HFF-Myc (cell line): ENCODE results near the gene PRKN.

Experiments used
- DNase-seq: peaks from one replicate; pipeline ENCODE4 v3.0.0-alpha.2; 2011; ENCODE audit warnings: low read depth; ENCODE audit errors: extremely low read depth
- H3K4me3 ChIP-seq: replicated peaks from 2 replicates; pipeline ENCODE4 v1.5.1; 2011; ENCODE audit warnings: low read depth, mild to moderate bottlenecking, control low read depth, low read length
- CTCF ChIP-seq: IDR thresholded peaks from 2 replicates; pipeline ENCODE4 v1.5.1; 2012; ENCODE audit warnings: mild to moderate bottlenecking, low read depth, low read length, control low read depth; ENCODE audit errors: missing control alignments

The PRKN gene

DNA sequence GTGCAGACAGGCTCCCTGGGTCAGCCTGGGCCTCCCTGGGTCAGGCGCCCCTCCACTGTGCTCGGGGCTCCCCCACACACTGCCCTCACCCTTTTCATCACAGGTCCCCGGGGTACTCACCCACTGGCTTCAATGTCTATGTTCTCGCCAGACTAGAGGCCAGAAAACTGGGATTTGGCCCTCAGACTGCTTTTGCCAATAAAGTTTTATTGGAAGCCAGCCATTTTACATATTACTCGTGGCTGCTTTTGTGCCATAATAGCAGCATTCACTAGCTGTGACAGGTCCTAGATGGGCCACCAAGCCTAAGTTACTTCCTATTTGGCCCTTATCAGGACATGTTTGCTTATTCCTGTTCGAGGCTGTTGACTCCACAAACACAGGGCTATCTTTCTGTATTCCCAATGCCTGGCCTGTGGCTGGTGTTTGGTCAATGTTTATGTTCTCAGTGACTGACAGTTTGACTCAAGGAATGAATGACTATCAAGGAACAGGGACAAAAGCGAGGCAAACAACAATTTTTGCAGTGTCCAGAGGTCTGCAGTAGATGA is 928.6 kb downstream of the PRKN start:
- no peak overlapping the region for H3K4me3 ChIP-seq
- TF ChIP-seq CTCF = no peak
- no peak for DNase-seq

- DNase-seq = no peak
- TF ChIP-seq CTCF = no peak
- H3K4me3 ChIP-seq = no peak overlapping the region
Measured at GRCh38 chr6:161796681-161797080, 930.9 kb downstream of the PRKN start.

DNA sequence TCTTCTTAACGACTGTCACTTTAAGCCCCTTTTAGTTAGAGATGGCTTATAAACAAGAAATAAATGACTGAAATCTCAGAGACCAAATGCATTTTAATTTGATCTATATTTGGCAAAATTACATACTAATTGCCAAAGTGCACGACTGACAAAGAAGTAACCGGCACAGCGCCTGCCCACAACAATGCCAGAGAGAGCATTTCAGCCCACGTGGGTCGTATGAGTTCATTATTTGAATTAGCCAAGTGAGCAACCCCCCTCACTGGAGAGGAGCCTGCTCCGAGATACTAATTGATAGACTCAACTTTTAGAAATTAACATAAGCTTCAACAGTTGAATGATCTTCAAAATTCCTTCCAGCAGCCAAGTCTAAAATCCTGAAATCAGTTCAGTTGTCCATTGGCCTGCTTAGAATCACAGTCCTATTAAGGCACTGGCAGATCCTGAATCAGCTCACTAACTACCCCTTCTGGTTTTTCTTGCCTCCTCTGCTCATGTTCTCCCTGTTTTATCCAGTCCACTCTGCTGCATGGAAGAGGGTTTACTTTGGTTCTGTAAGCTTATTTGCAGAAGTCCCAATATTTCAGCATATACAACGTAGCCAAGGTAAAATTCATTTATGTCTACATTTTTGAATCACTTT is 934.6 kb downstream of the PRKN start:
- no peak for DNase-seq
- no peak overlapping the region for H3K4me3 ChIP-seq
- no peak for TF ChIP-seq CTCF

DNA sequence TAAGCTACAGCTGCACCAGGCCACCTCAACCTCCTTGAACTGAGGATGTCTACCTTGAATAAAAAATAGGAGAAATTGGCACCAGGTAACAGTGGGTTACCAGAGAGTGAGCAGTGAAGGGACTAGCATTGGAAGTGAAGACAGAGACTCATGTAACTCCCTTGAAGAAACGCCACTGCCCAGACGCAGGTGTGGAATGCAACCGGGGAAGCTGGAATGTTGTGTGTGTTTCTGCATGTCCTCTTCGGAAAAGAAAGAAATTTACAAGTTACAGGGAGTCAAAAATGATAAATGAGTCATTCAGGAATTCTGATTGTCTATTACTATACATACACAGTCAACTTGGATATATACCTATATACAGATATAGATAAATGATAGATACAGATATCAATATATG is 939.0 kb downstream of the PRKN start:
- DNase-seq = no peak
- no peak for TF ChIP-seq CTCF
- no peak overlapping the region for H3K4me3 ChIP-seq

- no peak overlapping the region for H3K4me3 ChIP-seq
- no peak for DNase-seq
- no peak for TF ChIP-seq CTCF
Measured at GRCh38 chr6:161772176-161772575, 955.4 kb downstream of the PRKN start.

DNA sequence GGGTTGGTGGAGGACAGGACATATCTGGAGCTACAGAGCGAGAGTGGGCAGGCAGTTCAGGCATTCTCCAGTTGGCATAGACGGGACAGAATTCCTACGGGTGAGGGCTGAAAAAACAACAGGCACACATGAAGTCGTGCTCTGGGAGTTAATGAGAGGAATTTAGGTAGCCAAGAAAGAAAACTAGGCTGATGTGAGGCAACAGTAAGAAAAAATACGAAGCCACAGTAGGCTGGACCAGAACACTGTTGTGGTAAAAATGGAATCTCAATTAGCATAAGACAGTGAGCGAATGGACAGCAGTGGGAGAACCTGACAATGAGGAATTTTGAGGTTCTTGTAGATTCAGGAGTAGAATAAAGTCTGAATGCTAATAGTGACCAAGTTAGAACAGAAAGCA is 965.6 kb downstream of the PRKN start:
- no peak for DNase-seq
- no peak overlapping the region for H3K4me3 ChIP-seq
- no peak for TF ChIP-seq CTCF

DNA sequence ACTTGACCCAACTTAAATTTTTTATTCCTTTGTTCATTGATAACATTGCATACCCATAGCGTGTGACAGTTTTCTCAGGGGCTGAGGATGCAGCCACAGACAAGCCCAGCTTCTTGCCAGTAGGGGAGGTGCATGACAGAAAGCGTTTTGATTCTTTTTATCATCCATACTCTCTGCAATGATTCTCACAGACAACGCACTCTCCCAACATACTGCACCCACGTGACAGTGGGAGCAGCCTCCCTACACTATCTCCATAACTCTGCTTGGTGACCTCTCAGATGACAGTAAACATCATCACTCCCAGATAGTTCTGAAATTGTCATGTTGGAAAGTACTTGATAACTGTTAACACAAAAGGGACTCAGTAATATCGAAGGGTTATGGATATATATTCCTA is 972.5 kb downstream of the PRKN start:
- no peak for DNase-seq
- TF ChIP-seq CTCF = no peak

More for the DNA sequence above, 972.5 kb downstream of the PRKN start:
- H3K4me3 ChIP-seq = no peak overlapping the region
